GM12878 (cell line): ENCODE measurements around the gene FAM222A. TPM values are rescaled to one million over a fixed set of nuclear protein-coding genes. Genes with fewer than 3 reads are reported as not detected.

ENCODE experiments used
- ATAC-seq: fragments of 200-7000 bp; cut with Tn5 transposase; 3 replicates; pipeline ENCODE4 v1.9.1; 2020; ENCODE audit warnings: mild to moderate bottlenecking, moderate library complexity
- BruUV-seq: library from RNA; stranded (reverse); fragments of 400-500 nt; replicated peaks from 2 replicates; lab custom pipeline; 2021; lab: Mats Ljungman, UMichigan
- CTCF ChIA-PET: fragments of 300-600 bp; sonication (Branson Sonifier 250); formaldehyde crosslinking; extraction: SDS; loops from one replicate; lab custom pipeline; 2021; ENCODE audit warnings: inconsistent platforms; lab: Yijun Ruan, JAX
- POLR2A ChIA-PET: fragments of 350-600 bp; formaldehyde crosslinking; extraction: SDS; loops from one replicate; lab custom pipeline; 2021; ENCODE audit warnings: inconsistent platforms; lab: Charles Lee
- RAD21 ChIA-PET: fragments of 300-600 bp; sonication (Branson Sonifier 250); formaldehyde crosslinking; loops from one replicate; lab custom pipeline; 2023; ENCODE audit warnings: antibody characterized with exemption; ENCODE audit not compliant: unreplicated experiment; lab: Charles Lee
- SMC1A ChIA-PET: fragments of 300-600 bp; sonication (Branson Sonifier 250); formaldehyde crosslinking; loops from one replicate; lab custom pipeline; 2023; ENCODE audit not compliant: unreplicated experiment, uncharacterized antibody; lab: Charles Lee
- DNase-seq: peaks from one replicate; pipeline ENCODE4 v3.0.0-alpha.2; 2011; ENCODE audit warnings: low read depth, low spot score
- FAIRE-seq: peaks from 3 replicates; lab custom pipeline; 2011; peaks lifted over from hg19 to GRCh38; lab: Jason Lieb, UNC
- H2AFZ ChIP-seq: 2 replicates; pipeline ENCODE4 v1.6.0; 2011; ENCODE audit warnings: low read depth, low read length, control low read depth; ENCODE audit not compliant: control insufficient read depth
- H3K27ac ChIP-seq: 2 replicates; pipeline ENCODE4 v1.5.1; 2011; ENCODE audit warnings: control low read depth; ENCODE audit not compliant: control insufficient read depth, insufficient read depth
- H3K27me3 ChIP-seq, 2 experiments: replicated peaks in 1 of 2; 2 replicates each; pipeline versions ENCODE4 v1.6.0 to v1.6.1; 2011; ENCODE audit warnings: low read length in 1 of 2; ENCODE audit not compliant: control insufficient read depth in 2 of 2, insufficient read depth in 2 of 2
- H3K36me3 ChIP-seq, 2 experiments: 2 replicates each; pipeline ENCODE4 v1.5.1; 2011; ENCODE audit warnings: low read length in 1 of 2; ENCODE audit not compliant: control insufficient read depth in 2 of 2, insufficient read depth in 2 of 2
- H3K4me1 ChIP-seq: 2 replicates; pipeline ENCODE4 v1.6.1; 2011; ENCODE audit warnings: mild to moderate bottlenecking, low read length, moderate library complexity, mixed read lengths; ENCODE audit not compliant: control insufficient read depth, insufficient read depth
- H3K4me2 ChIP-seq: 2 replicates; pipeline ENCODE4 v1.6.0; 2011; ENCODE audit warnings: control low read depth; ENCODE audit not compliant: control insufficient read depth, insufficient read depth
- H3K4me3 ChIP-seq: fragments of 200-600 bp; sonication (generic); 2 replicates; pipeline ENCODE4 v1.5.1; 2016
- H3K79me2 ChIP-seq: 2 replicates; pipeline ENCODE4 v1.6.0; 2011; ENCODE audit warnings: low read length; ENCODE audit not compliant: control insufficient read depth, insufficient read depth
- H3K9ac ChIP-seq: 2 replicates; pipeline ENCODE4 v1.8.0; 2011; ENCODE audit warnings: low read length, control low read depth, mixed read lengths; ENCODE audit not compliant: control insufficient read depth, insufficient read depth
- H3K9me3 ChIP-seq: replicated peaks from 3 replicates; pipeline ENCODE4 v1.5.1; 2011; ENCODE audit warnings: mild to moderate bottlenecking, low read length; ENCODE audit not compliant: control insufficient read depth, insufficient read depth
- H4K20me1 ChIP-seq: 2 replicates; pipeline ENCODE4 v1.6.0; 2011; ENCODE audit not compliant: control insufficient read depth, insufficient read depth
- EP300 ChIP-seq, 2 experiments: fragments of 150-350 bp in 1 of 2; IDR thresholded peaks; 2 replicates each; pipeline ENCODE4 v1.6.1; 2011 to 2012; ENCODE audit warnings: low read depth in 2 of 2, low read length in 2 of 2, borderline replicate concordance in 1 of 2, improper control_type of control experiment in 1 of 2, inconsistent platforms in 1 of 2; ENCODE audit not compliant: control insufficient read depth in 1 of 2
- HDAC2 ChIP-seq: fragments of 200-600 bp; sonication (generic); IDR thresholded peaks from 2 replicates; pipeline ENCODE4 v1.6.1; 2017
- KDM1A ChIP-seq: fragments of 200-600 bp; sonication (generic); IDR thresholded peaks from 2 replicates; pipeline ENCODE4 v1.6.1; 2016; ENCODE audit warnings: borderline replicate concordance
- MYB ChIP-seq: fragments of 150-350 bp; IDR thresholded peaks from 2 replicates; pipeline ENCODE4 v1.6.1; 2014; ENCODE audit warnings: mild to moderate bottlenecking, low read depth, low read length, borderline replicate concordance
- POLR2AphosphoS5 ChIP-seq: IDR thresholded peaks from 2 replicates; pipeline ENCODE4 v1.6.1; 2011; ENCODE audit warnings: mild to moderate bottlenecking, low read length, inconsistent platforms
- REST ChIP-seq: IDR thresholded peaks from 2 replicates; pipeline ENCODE4 v1.6.1; 2012; ENCODE audit warnings: mild to moderate bottlenecking, low read depth, low read length
- SMC3 ChIP-seq: IDR thresholded peaks from 2 replicates; pipeline ENCODE4 v1.6.1; 2011; ENCODE audit warnings: low read length, improper control_type of control experiment, borderline replicate concordance
- TCF3 ChIP-seq: IDR thresholded peaks from 2 replicates; pipeline ENCODE4 v1.6.1; 2012; ENCODE audit warnings: low read depth, mild to moderate bottlenecking, low read length, borderline replicate concordance; ENCODE audit not compliant: insufficient read depth
- WGBS: methylation state at CpG from one replicate; pipeline ENCODE4 v1.1.6; 2016; ENCODE audit warnings: low lambda C conversion rate; ENCODE audit not compliant: insufficient replicate concordance, insufficient coverage; ENCODE audit errors: missing lambda C conversion rate; 5-methylcytosine and 5-hydroxymethylcytosine counted together
- in situ Hi-C: fragments of 300-500 bp; cut with MboI; formaldehyde crosslinking; loops from 9 replicates; pipeline ENCODE4 v1.14.3; 2018; ENCODE audit warnings: mixed read lengths
- intact Hi-C: fragments of 100-400 bp; cut with micrococcal nuclease; formaldehyde crosslinking; loops from one replicate; pipeline ENCODE4 v1.14.2; 2022; ENCODE audit not compliant: unreplicated experiment
- polyA plus RNA-seq, 11 experiments: library from polyadenylated mRNA; depleted of rRNA in 4 of 11; unstranded in 6 of 11; stranded (reverse) in 5 of 11; fragments of >200 nt; fragmentation: Nextera tagmentation in 4 of 11; fragmentation: Illumina TruSeq in 1 of 11; extraction: Ambion mirVana in 4 of 11; extraction: Trizol in 1 of 11; gene quantifications; 1 replicate in 1 of 11; 2 replicates in 10 of 11; pipeline versions ENCODE4 v1.2.1 to v1.2.3, GENCODE V29; 2011 to 2016; ENCODE audit warnings: inconsistent platforms in 2 of 11, missing spikeins in 2 of 11, low read depth in 1 of 11
- total RNA-seq, 4 experiments: library from RNA; depleted of rRNA in 3 of 4; stranded (reverse); fragments of >200 nt in 3 of 4; fragmentation: Illumina TruSeq in 1 of 4; extraction: Trizol in 1 of 4; gene quantifications; 2 replicates each; pipeline versions ENCODE4 v1.2.1 to v1.2.3, GENCODE V29; 2013 to 2021

FAM222A gene
- total and polyA plus RNA-seq, 10 of the 15 experiments (the other 5 are each of a cell fraction or from before 2014, with no cell fraction given) = 0.04 to 0.49 (median 0.14) TPM; not detected in 3

GRCh38 chr12:109810954-109811623 lies 97.5 kb downstream of the FAM222A start:
- ChIA-PET POLR2A (interaction anchor here (0.6 kb wide), 1 partner anchor 18 kb away, joined by 3 read pairs; no protein-coding TSS in a partner anchor), SMC1A (interaction anchor here (1.2 kb wide), 1 partner anchor 34 kb away, joined by 3 read pairs; no protein-coding TSS in a partner anchor), RAD21 (interaction anchor here (0.5 kb wide), 1 partner anchor 1130 kb away, joined by 3 read pairs; no protein-coding TSS in a partner anchor), CTCF (interaction anchor here (2.6 kb wide), 1 partner anchor 34 kb away, joined by 13 read pairs; no protein-coding TSS in a partner anchor)
- Histone ChIP-seq H3K36me3 (no peaks in the 10 kb centered on the region), H3K27ac (no peak overlapping the region), H3K9ac (no peak overlapping the region), H3K4me1 (no peaks in the 10 kb centered on the region), H3K79me2 (no peaks in the 10 kb centered on the region), H3K9me3 (no peaks in the 10 kb centered on the region), H4K20me1 (no peaks in the 10 kb centered on the region), H3K4me2 (no peak overlapping the region), H3K4me3 (no peak overlapping the region), H3K27me3 (no peaks in the 10 kb centered on the region), H2AFZ (no peak overlapping the region)
- no TSS peak for BruUV-seq
- TF ChIP-seq POLR2AphosphoS5 (no peak), EP300 (IDR thresholded peaks at IDR 0.05; ENCODE audit: borderline replicate concordance in 1 of 2, control insufficient read depth in 1 of 2, low read depth in 2 of 2, low read length in 2 of 2) (no peak)
- FAIRE-seq (no peak), ATAC-seq (no peak), DNase-seq (no peak)
- in situ Hi-C loops = no loop called here
- WGBS = 54% methylated on average over 9 of the region's 10 CpGs
- intact Hi-C loops = no loop called here

GRCh38 chr12:109811624-109811995 lies 98.0 kb downstream of the FAM222A start:
- SMC1A ChIA-PET = no interaction called here
- no peak for DNase-seq
- Histone ChIP-seq H3K36me3 (no peaks in the 10 kb centered on the region), H3K27me3 (no peaks in the 10 kb centered on the region), H3K27ac (no peak overlapping the region), H3K4me2 (no peak overlapping the region)
- no TSS peak for BruUV-seq
- in situ Hi-C loops = no loop called here
- WGBS = 33% methylated on average over 5 of the region's 5 CpGs
- CTCF ChIA-PET = interaction anchor here (2.6 kb wide), 1 partner anchor 33 kb away, joined by 13 read pairs; no protein-coding TSS in a partner anchor
- TF ChIP-seq KDM1A (no peak), MYB (no peak), TCF3 (no peak), REST (no peak), HDAC2 (no peak), SMC3 (no peak)
- TF ChIP-seq, all 136 proteins: peak for 0
- intact Hi-C loops = no loop called here
- FAIRE-seq = no peak
- ChIA-PET RAD21 (no interaction called here), POLR2A (no interaction called here)
- Histone ChIP-seq H3K9me3 (no peaks in the 10 kb centered on the region), H3K9ac (no peak overlapping the region), H3K4me3 (no peak overlapping the region), H4K20me1 (no peaks in the 10 kb centered on the region), H3K79me2 (no peaks in the 10 kb centered on the region), H3K4me1 (no peaks in the 10 kb centered on the region), H2AFZ (no peak overlapping the region)
- ATAC-seq = no peak
